Gastroesophageal sphincter (tissue), 3 donors: Measurements from ENCODE around the gene CHML.
A peak's percentile ranks its signal among the peaks of the same experiment; 100 is the strongest.

Source experiments
- CTCF ChIP-seq, 4 experiments: fragments of 200-600 bp in 2 of 4; fragments of 450-650 bp in 2 of 4; sonication (generic) in 1 of 4; IDR thresholded peaks; one replicate each; pipeline ENCODE4 v1.5.1; 2017 to 2019; ENCODE audit warnings: antibody characterized with exemption in 4 of 4, mild to moderate bottlenecking in 2 of 4, moderate library complexity in 2 of 4
- POLR2A ChIP-seq, 2 donors: fragments of 450-650 bp; IDR thresholded peaks; one replicate each; pipeline ENCODE4 v1.6.1; 2017; ENCODE audit warnings: antibody characterized with exemption in 2 of 2, mild to moderate bottlenecking in 2 of 2, moderate library complexity in 1 of 2

GRCh38 chr1:241611063-241611462 is 29.1 kb downstream of the CHML start:
- TF ChIP-seq CTCF (IDR thresholded peaks at IDR 0.05) (peak; percentile 67 to 69 (median 69)), POLR2A (IDR thresholded peaks at IDR 0.05) (no peak)
